Large intestine (tissue), 1 donor: ENCODE data around the gene GJA3. TPM values are rescaled to one million over a fixed set of nuclear protein-coding genes. Genes with fewer than 3 reads are reported as not detected.

Source experiments
- polyA plus RNA-seq: library from polyadenylated mRNA; unstranded; fragments of 120-200 nt; gene quantifications from one replicate; pipeline ENCODE4 v1.2.1, GENCODE V29; 2013

The GJA3 gene
- polyA plus RNA-seq, 1 donor = 0.13 TPM

Other genes starting within 250 kb of the GJA3 start
- gene ZMYM2, start 202.3 kb downstream of the GJA3 start, polyA plus RNA-seq = 53.4 TPM
- gene GJB2, start 31.9 kb upstream of the GJA3 start, polyA plus RNA-seq = 4.1 TPM
- 0.25 TPM for gene GJB6, start 71.3 kb upstream of the GJA3 start, polyA plus RNA-seq